M059J (cell line): ENCODE results near the gene ZNF81. TPM values are rescaled to one million over a fixed set of nuclear protein-coding genes. Genes with fewer than 3 reads are reported as not detected.
"Not testable (repeated sequence)": the region's sequence is repeated elsewhere in the genome, so short reads cannot be mapped to it uniquely, and the experiment has no call there.

Experiments used
- DNase-seq: peaks from one replicate; pipeline ENCODE4 v3.0.0-alpha.2; 2012; ENCODE audit warnings: low read depth
- total RNA-seq: library from RNA; depleted of rRNA; stranded (reverse); fragments of >200 nt; shearing (Covaris generic); gene quantifications from 2 replicates; pipeline ENCODE4 v1.2.3, GENCODE V29; 2014; rRNA removed

ZNF81 gene
- 3.7 and 5.6 TPM in 2 replicates for total RNA-seq

DNA sequence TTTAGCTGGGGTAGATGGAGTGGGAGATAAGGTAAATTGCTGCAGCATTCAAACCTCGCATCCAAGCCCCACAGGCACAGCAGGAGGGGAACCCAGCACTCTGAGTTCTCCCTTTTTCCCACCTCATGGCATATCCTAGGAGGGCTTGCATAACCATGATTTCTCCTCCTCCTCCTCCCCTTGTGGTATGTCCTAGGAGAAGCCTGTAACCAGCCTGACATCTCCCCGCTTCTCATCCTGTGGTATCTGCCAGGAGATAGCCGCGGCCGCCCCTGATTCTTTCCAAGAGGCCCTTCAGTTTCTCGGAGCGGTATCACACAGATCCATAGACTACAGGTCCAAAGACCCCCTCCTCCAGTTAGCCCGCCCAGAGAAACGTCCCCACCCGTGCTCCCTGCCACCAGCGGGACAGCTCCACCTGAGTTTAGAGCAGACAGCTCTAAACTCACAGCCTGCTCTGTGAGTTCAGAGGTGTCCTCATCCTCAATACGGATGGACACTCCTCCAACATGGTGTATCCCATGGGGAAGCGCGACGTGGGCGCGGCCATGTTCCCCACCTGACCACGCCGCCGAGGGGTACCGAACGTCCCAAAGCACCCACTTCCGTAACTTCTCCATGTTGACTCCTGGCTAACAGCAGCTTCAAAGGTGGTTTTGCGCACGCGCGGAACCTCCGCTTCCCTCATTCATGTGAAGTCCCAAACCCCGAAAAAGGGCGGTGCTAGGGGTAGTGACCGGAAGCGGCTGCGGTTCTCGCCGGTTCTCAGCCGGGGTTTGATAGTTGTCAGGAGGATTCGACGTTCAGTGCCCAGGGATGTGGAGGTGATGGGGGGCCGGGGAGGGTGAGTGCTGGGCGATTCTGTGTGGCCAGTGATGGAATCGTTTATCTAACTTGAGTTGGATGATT is at the start of gene ZNF81:
Gene ZNF81, plus strand, starts transcription at position 739 of the 909 bp plus-strand sequence. CDS start 9,366 bp downstream, outside the sequence.
- peak; percentile 97 for DNase-seq

DNA sequence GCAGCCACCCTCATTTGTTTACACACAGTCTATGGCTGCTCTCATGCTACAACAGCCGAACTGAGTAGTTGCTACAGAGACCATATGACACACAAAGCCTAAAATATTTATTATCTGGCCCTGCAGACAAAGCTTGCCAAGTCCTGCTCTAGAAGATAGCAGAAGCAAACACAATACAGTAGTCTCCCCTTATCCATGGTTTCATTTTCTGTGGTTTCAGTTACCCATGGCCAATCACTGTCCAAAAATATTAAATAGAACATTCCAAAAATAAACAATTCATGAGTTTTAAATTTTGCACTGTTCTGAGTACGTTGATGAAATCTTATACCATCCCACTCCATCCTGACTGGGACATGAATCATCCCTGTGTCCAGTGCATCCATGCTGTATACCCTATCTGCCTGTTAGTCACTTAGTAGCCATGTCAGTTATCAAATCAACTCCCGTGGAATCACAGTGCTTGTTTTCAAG is 40.2 kb upstream of the ZNF81 start:
- peak; percentile 56 for DNase-seq

GRCh38 chrX:47797084-47797483 is 39.6 kb upstream of the ZNF81 start:
- no peak for DNase-seq

DNA sequence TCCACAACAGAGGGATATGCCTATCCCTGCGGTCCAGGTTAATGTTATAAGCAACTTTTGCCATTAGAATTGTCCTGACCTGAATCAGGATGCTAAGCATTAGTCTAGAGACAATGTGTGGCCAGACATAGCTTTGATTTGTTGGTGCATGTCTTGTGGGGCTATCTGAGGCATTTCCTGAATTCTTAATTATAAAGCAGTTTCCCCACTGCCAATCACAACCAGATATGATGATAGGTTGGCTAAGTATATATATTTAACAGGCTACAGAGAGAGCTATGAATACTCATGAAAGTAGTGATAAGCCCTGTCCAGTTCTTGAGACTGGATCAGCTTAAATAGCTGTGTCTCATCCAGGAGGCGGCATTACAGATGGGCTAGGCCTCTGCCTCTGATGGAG is 37.8 kb upstream of the ZNF81 start:
- no peak for DNase-seq

DNA sequence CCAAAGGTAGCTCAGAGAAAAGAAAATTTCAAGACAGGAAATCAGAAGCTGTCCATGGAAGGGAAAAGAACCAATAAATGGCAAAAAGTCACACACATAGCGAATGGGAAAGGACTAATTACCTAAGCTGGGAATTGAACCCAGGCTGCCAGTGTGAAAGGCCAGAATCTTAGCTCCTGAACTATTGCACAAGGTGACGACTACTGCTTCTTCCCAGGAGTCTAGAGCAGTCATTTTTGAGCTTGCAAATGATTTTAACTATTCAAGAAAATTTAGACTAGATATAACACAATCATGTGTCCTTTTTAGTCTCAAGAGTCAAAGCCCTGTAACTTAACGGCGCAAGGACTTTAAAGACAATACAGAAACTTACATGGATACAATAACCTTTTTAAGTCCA is 34.1 kb upstream of the ZNF81 start:
- DNase-seq, result peak; percentile 15

DNA sequence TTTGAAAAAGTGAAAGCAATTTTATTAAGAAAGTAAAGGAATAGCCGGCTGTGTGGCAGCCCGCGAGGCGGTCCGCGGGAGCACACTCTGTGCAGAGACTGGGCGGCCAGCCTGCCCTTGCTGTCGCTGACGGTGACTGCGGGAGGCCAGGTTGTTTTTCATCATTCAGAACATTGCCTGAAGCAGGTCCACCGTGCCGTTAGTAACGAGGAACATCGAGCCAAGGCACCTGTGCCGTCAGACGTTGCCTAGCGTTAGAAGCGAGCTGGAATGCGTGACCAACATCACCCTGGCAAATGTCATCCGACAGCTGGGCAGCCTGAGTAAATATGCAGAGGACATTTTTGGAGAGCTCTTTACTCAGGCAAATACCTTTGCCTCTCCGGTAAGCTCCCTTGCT is 33.6 kb upstream of the ZNF81 start:
- DNase-seq, result not testable (repeated sequence)

DNA sequence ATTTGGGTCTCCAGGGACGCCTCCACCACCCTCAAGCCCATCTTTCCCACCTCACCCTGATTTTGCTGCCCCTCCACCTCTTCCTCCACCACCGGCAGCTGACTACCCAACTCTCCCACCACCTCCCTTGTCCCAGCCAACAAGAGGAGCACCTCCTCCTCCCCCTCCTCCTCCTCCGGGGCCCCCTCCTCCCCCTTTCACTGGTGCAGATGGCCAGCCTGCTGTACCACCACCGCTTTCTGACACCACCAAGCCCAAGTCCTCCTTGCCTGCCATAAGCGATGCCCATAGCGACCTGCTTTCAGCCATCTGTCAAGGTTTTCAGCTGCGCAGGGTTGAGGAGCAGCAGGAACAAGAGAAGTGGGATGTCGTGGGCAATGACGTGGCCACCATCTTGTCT is 32.4 kb upstream of the ZNF81 start:
- no peak for DNase-seq

- DNase-seq, result not testable (repeated sequence)
Observed at GRCh38 chrX:47805844-47806243, 30.9 kb upstream of the ZNF81 start.

GRCh38 chrX:47806415-47807271 is 30.1 kb upstream of the ZNF81 start:
- DNase-seq, result not testable (repeated sequence)

- not testable (repeated sequence) for DNase-seq
Observed at GRCh38 chrX:47807272-47807538, 29.5 kb upstream of the ZNF81 start.

- DNase-seq, result no peak
Observed at GRCh38 chrX:47807548-47807947, 29.2 kb upstream of the ZNF81 start.

DNA sequence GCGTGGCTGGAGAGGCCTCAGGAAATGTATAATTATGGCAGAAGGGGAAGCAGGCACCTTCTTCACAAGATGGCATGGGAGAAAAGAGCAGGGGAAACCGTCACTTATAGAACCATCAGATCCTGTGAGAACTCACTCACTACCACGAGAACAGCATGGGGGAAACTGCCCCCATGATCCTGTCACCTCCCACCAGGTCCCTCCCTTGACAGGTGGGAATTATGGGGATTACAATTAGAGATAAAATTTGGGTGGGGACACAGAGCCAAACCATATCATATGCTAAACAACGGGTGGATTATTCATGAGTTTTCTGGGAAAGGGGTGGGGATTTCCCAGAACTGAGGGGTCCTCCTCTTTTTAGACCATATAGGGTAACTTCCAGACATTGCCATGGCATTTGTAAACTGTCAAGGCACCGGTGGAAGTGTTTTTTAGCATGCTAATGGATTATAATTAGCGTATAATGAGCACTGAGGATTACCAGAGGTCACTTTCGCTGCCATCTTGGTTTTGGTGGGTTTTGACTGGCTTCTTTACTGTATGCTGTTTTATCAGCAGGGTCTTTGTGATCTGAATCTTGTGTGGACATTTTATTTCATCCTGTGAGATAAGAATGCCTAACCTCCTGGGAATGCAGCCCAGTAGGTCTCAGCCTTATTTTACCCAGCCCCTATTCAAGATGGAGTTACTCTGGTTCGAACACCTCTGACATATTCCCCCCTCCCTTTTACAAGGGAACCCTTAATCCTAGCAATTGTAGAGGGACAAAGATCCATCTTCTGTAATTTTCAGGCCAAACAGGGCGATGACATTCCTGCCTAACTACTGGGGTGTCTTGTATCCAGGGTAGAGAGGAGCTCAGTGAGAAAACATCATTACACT is 27.6 kb upstream of the ZNF81 start:
- DNase-seq, result no peak

DNA sequence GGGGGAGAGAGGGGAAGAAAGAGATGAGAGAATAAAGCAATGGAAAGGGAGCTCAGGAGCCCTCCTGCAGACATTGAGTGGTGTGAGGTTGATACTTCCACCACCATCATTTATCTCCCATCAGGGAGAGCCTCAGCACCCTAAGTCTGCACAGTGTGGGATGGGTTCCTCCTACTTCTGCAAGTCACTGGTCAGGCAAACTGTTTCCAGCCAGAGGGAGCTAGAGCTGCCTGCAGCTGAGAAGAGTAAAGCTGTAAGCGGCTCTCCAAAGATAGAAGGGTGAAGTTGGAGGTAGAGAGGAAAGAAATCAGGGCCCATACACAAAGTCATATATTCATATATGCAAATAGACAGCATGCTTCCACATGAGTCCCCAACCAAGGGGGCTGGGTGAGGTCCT is 21.9 kb upstream of the ZNF81 start:
- no peak for DNase-seq

DNA sequence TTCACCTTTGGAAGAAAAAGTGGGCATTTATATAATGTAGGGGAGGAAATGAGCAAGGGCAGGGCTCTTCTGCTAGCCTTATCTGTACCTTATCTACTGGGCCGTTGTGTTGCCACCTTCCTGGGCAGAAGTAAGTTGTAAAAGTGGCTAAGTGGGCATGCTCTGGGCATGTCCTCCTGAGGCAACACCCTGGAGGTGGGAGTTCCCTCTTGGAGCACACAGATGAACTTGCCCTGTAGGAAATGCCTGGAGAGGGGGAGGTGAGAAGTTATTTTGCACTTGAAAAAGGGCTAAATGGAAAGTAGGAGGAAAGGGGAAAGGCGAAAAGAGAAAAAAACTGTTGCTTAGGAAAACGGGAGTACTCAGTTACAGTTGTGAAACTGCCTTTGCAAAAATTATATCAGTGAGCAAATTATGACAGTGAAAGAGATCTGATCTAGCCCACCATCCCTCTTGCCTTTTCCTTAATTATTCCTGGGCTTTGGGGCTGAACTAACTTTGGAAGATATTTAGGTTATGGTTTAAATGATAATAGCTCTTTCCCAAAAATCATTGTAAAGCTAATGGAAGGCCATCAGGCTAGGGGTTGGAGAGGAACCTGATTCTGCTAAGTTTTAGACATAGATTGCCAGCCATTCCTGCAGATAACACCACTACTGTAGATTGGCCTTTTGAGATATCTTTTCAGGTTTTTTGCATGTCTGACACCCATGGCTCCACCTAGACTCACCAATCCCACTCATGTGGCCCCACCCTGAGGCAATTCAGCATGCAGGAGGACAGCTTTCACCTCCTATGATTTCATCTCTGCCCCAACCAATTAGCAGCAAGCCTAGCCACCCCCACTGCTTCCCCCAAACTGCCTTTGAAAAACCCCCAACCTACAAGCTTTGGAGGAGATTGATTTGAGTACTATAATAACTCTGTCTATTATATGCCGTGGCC is 20.5 kb upstream of the ZNF81 start:
- DNase-seq, result no peak

DNA sequence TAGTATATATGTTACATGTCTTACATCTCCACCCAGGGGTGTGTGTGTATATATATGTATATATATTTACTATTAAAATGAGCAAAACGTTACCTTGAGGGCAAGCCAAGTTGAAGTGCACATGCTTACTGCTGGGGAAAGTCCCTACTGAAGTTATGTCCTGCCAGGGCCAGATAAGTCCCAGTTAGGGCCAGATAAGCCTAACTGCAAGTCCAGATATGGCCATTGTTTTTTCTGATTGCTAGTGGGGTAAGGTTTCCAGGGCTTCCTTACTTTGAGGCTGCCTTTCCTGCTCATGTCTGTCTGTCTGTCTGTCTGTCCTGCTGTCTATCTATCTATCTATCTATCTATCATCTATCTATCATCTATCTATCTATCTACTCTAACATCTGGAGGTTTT is 19.3 kb upstream of the ZNF81 start:
- no peak for DNase-seq

DNA sequence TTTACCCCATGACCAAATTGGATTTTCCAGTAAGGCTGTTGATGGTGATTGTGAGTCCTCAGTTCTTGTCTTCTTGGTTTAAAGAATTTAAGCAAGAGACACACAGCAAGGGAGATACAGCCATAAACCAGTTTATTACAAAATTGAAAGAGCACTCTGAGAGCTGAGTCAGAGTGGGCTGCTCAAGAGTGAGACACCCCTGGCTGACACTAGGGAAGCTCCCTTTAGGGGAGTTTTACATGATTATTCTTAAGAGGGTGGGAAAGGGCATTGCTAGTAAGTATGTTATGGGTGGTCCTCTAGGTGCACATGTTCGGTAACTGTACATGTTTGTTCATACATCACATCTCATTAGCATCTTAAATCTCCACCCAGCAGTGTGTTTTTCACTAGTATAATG is 18.8 kb upstream of the ZNF81 start:
- no peak for DNase-seq

GRCh38 chrX:47828984-47829383 is 7.7 kb upstream of the ZNF81 start:
- no peak for DNase-seq

GRCh38 chrX:47831788-47832187 is 4.9 kb upstream of the ZNF81 start:
- peak; percentile 61 for DNase-seq

DNA sequence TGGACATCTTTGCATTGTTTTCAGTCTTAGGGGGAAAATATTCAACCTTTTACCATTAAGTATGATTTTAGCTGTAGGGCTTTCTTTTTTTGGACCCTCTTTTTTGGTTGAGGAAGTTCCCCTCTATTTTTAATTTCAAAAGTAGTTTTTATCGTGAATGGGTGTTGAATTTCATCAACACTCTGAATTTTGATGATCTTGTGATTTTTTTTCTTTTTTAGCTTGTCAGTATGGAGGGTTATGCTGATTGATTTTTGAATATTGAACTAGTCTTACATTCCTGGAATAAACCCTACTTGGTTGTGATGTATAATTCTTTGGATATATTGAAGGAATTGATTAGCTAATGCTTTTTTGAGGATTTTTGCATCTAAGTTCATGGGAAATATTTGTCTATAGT is 1.7 kb downstream of the ZNF81 start:
- no peak for DNase-seq

GRCh38 chrX:47840111-47840510 is 3.4 kb downstream of the ZNF81 start:
- no peak for DNase-seq

DNA sequence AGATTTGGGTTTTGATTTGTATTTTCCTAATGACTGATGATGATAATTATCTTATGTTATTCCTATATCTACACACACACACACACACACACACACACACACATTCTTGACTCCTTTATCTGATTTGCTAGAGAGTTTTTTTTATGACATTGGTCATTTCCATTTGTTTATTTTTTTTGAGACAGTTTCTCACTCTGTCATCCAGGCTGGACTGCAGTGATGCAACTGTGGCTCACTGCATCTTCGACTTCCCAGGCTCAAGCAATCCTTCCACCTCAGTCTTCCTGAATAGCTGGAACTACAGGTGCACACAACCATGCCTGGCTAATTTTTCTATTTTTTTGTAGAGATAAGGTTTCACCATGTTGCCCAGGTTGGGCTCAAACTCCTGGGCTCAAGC is 6.7 kb downstream of the ZNF81 start:
- DNase-seq, result peak; percentile 52
